Mononuclear cell (primary cell): ENCODE data around the gene TTC33. TPM values are rescaled to one million over a fixed set of nuclear protein-coding genes. Genes with fewer than 3 reads are reported as not detected.
A peak's percentile ranks its signal among the peaks of the same experiment; 100 is the strongest.

Experiments used
- H3K27me3 ChIP-seq: 2 replicates; pipeline ENCODE4 v1.6.0; 2011; ENCODE audit warnings: low read length, control low read depth; ENCODE audit not compliant: insufficient read depth
- H3K4me1 ChIP-seq: 2 replicates; pipeline ENCODE4 v1.5.1; 2011; ENCODE audit warnings: mild to moderate bottlenecking, low read length, control low read depth; ENCODE audit not compliant: insufficient read depth
- H3K4me3 ChIP-seq: 2 replicates; pipeline ENCODE4 v1.5.1; 2011; ENCODE audit warnings: mild to moderate bottlenecking, low read length, moderate library complexity
- H3K9me3 ChIP-seq: 2 replicates; pipeline ENCODE4 v1.5.1; 2011; ENCODE audit warnings: low read depth, mild to moderate bottlenecking, control low read depth, low read length
- total RNA-seq: library from RNA; depleted of rRNA; stranded (reverse); fragments of >200 nt; gene quantifications from one replicate; pipeline ENCODE4 v1.2.3, GENCODE V29; 2012

TTC33 gene
- total RNA-seq, 1 donor = 15.4 TPM

DNA sequence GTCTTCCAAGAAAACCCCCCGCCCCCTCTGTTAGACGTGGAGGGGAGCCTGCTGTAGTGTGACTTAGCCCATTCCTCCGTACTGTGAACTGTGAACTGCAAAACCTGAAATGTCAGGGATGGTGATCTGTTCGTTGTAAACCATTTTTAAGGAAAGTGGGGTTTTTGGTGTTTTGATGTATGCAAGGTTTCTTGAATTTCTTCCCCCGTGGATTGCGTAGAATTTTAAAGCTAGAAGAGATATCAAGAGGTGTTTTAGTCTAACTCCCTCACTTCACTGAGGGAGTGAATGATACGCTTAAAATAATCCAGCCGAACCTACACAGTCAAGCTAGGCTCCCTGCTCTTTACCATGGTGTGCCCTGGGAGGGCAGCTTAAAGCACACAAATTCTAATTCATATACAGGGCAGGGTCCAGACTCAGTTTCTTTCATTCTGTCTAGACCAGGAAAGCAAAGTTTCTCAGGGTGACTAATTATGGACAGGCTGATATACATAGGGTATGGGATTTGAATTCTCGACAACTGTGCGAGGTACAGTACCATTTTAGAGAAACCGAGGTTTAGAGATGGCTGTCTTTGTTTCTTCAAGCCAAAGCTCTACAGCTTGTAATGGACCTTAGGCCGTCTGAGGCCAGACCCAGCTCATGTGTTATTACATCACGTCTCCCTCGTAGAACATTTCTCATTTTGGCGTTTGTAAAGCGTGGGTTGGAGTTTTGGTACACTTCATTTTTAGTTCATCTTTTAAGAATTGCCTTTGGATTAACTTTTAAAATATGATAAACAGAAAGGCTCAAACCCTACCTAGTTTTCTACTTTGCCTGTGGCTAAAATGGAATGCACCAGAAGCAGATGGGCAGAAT is 73.4 kb downstream of the TTC33 start:
- H3K4me1 ChIP-seq = peaks cover 61% of the 10 kb centered on the region

DNA sequence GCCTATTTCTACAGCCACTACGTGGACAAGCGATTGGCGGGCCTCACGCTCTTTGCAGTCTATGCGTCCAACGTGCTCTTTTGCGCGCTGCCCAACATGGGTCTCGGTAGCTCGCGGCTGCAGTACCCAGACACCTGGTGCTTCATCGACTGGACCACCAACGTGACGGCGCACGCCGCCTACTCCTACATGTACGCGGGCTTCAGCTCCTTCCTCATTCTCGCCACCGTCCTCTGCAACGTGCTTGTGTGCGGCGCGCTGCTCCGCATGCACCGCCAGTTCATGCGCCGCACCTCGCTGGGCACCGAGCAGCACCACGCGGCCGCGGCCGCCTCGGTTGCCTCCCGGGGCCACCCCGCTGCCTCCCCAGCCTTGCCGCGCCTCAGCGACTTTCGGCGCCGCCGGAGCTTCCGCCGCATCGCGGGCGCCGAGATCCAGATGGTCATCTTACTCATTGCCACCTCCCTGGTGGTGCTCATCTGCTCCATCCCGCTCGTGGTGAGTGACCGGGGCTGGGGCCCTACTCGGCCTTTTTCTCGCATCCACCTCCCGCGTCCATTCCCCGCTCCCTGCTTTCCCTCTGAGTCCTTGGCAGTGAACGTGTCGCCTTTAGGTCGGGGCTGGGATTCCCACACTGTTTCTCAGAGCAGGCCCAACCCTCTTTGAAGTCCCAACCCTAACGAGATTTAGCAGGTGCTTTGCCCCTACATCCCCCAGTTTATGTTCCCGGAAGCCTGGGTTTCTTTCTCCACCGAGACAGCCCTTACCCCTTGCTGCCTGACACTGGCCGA is 74.2 kb downstream of the TTC33 start:
- H3K4me1 ChIP-seq = peaks cover 61% of the 10 kb centered on the region
- no peaks in the 10 kb centered on the region for H3K27me3 ChIP-seq
- H3K4me3 ChIP-seq = peak overlapping the region; percentile 87
- no peaks in the 10 kb centered on the region for H3K9me3 ChIP-seq

More for the DNA sequence above, 73.4 kb downstream of the TTC33 start:
- H3K9me3 ChIP-seq = no peaks in the 10 kb centered on the region
- no peaks in the 10 kb centered on the region for H3K27me3 ChIP-seq
- H3K4me3 ChIP-seq = peak overlapping the region; percentile 87

DNA sequence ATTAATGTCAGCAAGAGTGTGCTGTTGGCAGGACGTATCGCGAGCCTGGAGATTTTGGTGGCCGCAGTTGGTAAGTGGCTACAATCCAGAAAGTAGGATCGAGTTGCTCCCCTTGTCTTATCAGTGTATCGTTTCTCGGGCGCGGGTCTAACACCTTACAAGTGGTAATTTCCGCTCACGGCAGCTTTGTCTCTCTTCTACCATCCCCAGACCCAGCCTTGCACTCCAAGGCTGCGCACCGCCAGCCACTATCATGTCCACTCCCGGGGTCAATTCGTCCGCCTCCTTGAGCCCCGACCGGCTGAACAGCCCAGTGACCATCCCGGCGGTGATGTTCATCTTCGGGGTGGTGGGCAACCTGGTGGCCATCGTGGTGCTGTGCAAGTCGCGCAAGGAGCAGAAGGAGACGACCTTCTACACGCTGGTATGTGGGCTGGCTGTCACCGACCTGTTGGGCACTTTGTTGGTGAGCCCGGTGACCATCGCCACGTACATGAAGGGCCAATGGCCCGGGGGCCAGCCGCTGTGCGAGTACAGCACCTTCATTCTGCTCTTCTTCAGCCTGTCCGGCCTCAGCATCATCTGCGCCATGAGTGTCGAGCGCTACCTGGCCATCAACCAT is 74.9 kb downstream of the TTC33 start:
- peaks cover 62% of the 10 kb centered on the region for H3K4me1 ChIP-seq
- H3K9me3 ChIP-seq = no peaks in the 10 kb centered on the region
- H3K27me3 ChIP-seq = no peaks in the 10 kb centered on the region
- peak overlapping the region; percentile 87 for H3K4me3 ChIP-seq

DNA sequence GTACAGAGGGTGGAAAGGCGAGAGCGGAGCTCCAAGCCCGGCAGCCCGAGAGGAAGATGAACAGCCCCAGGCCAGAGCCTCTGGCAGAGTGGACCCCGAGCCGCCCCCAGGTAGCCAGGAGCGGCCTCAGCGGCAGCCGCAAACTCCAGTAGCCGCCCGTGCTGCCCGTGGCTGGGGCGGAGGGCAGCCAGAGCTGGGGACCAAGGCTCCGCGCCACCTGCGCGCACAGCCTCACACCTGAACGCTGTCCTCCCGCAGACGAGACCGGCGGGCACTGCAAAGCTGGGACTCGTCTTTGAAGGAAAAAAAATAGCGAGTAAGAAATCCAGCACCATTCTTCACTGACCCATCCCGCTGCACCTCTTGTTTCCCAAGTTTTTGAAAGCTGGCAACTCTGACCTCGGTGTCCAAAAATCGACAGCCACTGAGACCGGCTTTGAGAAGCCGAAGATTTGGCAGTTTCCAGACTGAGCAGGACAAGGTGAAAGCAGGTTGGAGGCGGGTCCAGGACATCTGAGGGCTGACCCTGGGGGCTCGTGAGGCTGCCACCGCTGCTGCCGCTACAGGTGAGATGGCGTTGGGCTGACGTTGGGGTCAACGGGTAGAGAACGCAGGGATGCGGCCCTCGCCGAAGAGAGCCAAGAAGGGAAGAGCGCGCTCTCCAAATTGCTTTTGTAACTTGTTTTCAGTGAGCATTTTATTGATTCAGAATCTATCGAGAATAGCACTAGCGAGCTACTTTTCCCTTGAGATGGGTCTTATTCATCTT is 75.7 kb downstream of the TTC33 start, which contains the start of gene PTGER4:
PTGER4 (plus strand) TSS at position 3 of the 769 bp plus-strand sequence. CDS start 1,079 bp downstream, outside the sequence.
- no peaks in the 10 kb centered on the region for H3K27me3 ChIP-seq

DNA sequence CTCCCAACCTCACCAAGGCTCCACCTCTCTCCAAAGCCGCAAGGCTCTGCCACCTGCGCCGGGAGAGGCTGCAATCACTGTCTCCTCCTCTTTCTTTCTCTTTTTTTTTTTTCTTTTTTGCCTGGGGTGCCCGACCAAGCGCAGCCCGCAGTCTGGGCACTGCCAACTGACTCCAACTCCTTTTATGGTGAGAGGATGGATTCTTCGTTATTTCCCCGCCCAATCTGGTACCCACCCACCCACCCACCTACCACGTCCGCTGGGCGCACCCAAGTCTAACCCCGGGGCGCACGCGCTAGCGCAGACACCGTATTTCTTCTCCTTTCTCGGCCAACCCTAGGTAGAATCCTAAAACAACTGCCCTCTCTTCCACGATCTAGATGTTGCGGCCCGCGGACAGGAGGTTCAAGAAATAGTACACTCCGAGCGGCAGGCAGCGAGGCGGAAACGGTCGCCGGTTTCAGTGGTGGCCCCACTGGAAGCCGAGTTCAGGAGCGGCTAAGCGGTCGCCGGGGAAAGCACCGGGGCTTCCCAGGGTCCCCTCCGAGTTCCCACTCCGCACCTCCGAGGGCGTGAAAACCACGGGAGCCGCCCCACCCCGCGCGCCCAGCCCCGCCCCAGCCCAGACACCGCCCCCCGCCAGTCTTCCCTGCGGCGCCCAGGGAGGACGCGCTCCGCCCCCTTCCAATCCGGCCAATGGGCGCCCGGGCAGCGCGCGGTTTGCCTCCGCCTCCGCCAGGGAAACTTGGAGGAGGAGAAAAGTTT is 76.4 kb downstream of the TTC33 start:
- no peaks in the 10 kb centered on the region for H3K9me3 ChIP-seq
- no peaks in the 10 kb centered on the region for H3K27me3 ChIP-seq
- H3K4me1 ChIP-seq = peaks cover 59% of the 10 kb centered on the region
- H3K4me3 ChIP-seq = peak overlapping the region; percentile 87

More for the DNA sequence above, 75.7 kb downstream of the TTC33 start, which contains the start of gene PTGER4:
- Histone ChIP-seq H3K9me3 (no peaks in the 10 kb centered on the region), H3K4me3 (peak within 1 kb of the TSS; percentile 87), H3K4me1 (peaks cover 62% of the 10 kb centered on the region)

- Histone ChIP-seq H3K4me1 (peaks cover 54% of the 10 kb centered on the region), H3K27me3 (no peaks in the 10 kb centered on the region), H3K9me3 (no peaks in the 10 kb centered on the region), H3K4me3 (peak overlapping the region; percentile 87)
These were observed 77.2 kb downstream of the TTC33 start for GRCh38 chr5:40678460-40679147.

- Histone ChIP-seq H3K4me1 (peaks cover 54% of the 10 kb centered on the region), H3K4me3 (no peak overlapping the region), H3K27me3 (no peaks in the 10 kb centered on the region), H3K9me3 (no peaks in the 10 kb centered on the region)
These were observed 77.7 kb downstream of the TTC33 start for GRCh38 chr5:40678026-40678425.

GRCh38 chr5:40677456-40677855 is 78.3 kb downstream of the TTC33 start:
- no peak overlapping the region for H3K4me3 ChIP-seq
- peaks cover 55% of the 10 kb centered on the region for H3K4me1 ChIP-seq
- H3K9me3 ChIP-seq = no peaks in the 10 kb centered on the region
- H3K27me3 ChIP-seq = no peaks in the 10 kb centered on the region

DNA sequence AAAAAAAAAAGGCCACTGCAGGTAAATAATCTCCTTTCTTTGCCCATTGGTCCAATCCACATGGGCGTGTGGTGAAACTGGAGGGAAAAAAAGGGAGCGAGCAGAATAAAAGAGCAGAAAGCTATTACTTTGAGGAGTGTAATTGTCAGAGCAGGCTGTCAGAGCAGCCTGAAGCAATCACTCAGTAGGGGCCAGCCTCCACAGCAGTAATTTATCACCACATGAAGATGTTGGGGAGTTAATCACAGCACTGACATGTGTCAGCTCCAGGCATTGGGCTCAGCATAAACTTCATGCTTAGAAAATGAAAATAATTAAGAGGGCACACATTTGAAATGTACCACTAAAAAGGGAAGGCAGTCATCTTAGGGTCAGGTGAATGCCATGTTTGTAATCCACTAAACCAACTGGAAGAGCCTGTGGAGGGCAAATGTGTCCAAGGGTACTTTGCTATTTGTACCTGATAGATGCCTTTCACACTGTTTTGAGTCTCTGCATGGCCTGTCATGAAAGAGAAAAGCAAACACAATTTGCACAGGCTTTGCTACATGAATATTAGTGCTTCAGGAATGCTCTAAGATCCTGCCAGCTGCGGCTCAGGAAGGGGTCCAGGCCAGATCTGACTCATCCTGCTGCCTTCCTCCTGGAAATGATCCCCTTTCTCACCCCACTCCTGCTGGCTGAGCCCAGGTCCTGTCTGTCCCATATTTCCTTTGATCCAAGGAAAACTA is 79.0 kb downstream of the TTC33 start:
- Histone ChIP-seq H3K4me3 (no peak overlapping the region), H3K27me3 (no peaks in the 10 kb centered on the region), H3K9me3 (no peaks in the 10 kb centered on the region), H3K4me1 (peaks cover 55% of the 10 kb centered on the region)

DNA sequence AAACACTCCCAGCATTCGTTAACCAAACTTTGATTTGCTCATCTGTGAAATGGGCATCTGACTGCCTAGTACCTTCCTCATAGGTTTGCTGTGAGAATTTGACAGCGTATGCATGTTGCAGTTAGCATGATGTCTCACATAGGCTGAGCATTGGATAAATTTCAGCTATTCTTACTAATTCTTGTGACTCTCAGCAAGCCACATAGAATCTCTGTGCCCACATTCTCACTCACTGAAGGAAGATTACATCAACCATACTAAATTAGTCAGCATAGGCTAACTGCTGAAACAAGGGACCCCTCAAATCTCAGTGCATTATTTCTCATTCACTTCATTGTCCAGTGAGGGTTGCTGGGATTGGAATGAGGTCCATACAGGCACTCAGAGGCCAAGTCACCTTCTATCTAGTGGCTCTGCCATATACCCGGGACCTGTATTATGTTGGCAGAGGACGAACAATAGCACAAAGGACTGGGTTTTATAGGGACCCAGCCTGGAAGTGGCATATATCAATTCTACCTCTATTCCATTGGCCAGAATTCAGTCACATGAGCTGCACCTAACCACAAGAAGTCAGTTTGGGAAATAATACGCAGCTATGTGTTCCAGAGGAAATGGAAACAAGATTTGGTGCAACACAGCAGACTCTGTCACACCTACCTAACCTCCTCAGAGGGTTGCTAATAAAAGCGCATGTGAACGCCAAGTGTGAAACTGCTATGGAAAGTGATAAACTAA is 80.2 kb downstream of the TTC33 start:
- peaks cover 60% of the 10 kb centered on the region for H3K4me1 ChIP-seq
- H3K9me3 ChIP-seq = no peaks in the 10 kb centered on the region
- H3K27me3 ChIP-seq = no peaks in the 10 kb centered on the region
- no peak overlapping the region for H3K4me3 ChIP-seq

GRCh38 chr5:40674661-40675235 is 81.0 kb downstream of the TTC33 start:
- Histone ChIP-seq H3K27me3 (no peaks in the 10 kb centered on the region), H3K4me1 (peaks cover 68% of the 10 kb centered on the region), H3K4me3 (no peak overlapping the region), H3K9me3 (no peaks in the 10 kb centered on the region)

DNA sequence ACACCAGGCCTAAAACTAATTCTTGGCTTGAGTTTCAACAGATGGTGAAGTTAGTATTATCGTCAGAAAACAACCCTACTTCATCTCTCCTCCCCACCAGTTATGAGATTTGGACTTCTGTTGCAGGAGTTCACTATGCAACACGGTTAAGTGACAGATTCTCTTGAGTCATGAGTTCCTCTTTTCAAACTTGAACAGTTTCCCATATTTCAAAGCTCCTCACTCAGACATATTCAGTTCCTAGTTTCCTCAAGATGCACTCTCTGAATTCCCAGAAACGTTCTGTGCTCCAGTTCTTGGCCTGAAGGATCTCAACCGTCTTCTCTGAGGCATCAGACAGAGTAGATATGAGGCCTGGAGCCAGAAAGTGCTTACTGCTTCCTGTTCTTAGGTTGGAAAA is 83.3 kb downstream of the TTC33 start:
- Histone ChIP-seq H3K4me3 (no peak overlapping the region), H3K27me3 (no peaks in the 10 kb centered on the region), H3K4me1 (peaks cover 72% of the 10 kb centered on the region), H3K9me3 (no peaks in the 10 kb centered on the region)
